ENCODE results near the gene ARHGAP40.

The ARHGAP40 gene

GRCh38 chr20:38642498-38642897 lies 40.9 kb downstream of the ARHGAP40 start:
- intact Hi-C loops (cut with DNase I), result no loop called here
- no peak for DNase-seq

DNA sequence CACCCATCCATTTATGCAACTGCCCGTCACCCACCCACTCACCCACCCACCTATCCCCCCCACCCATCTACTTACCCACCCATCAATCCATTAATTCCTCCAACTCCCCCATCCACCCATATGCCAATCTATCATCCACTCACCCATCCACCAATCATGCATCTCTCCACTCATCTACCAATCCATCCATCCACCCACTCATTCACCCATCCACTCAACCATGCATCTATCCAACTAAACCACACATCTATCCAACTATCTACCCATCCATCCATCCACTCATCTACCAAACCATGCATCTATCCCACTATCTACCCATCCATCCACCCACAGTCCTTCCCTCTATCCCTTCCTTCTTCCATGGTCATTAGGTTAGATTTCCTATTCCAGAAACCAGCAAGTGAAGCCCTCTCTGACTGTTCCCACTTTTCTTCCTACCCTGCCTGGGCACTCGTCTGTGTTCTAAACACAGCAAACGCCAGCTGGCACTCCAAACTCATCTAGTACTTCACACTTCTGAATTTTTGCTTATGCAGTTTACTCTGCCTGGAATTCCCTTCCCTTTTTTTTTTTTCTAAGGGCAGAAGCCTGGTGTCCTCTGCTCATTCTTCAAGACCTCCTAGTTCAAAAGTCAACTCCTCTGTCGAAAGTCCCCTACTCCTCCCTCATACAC lies 43.1 kb downstream of the ARHGAP40 start:
- no peak for DNase-seq
- intact Hi-C loops (cut with DNase I), result loop anchor here (5.0 kb wide), 3 partner anchors 88 to 248 kb away; partner anchors contain the start of gene ACTR5

- DNase-seq, result no peak
- intact Hi-C loops (cut with DNase I), result loop anchor here (5.0 kb wide), 3 partner anchors 87 to 247 kb away; partner anchors contain the start of gene ACTR5
Observed at GRCh38 chr20:38645351-38645750, 43.7 kb downstream of the ARHGAP40 start.

- intact Hi-C loops (cut with DNase I), result loop anchor here (5.0 kb wide), 3 partner anchors 86 to 246 kb away; partner anchors contain the start of gene ACTR5
- DNase-seq, result peak; percentile 40 to 93 (median 85)
Observed at GRCh38 chr20:38645980-38646858, 44.6 kb downstream of the ARHGAP40 start.

DNA sequence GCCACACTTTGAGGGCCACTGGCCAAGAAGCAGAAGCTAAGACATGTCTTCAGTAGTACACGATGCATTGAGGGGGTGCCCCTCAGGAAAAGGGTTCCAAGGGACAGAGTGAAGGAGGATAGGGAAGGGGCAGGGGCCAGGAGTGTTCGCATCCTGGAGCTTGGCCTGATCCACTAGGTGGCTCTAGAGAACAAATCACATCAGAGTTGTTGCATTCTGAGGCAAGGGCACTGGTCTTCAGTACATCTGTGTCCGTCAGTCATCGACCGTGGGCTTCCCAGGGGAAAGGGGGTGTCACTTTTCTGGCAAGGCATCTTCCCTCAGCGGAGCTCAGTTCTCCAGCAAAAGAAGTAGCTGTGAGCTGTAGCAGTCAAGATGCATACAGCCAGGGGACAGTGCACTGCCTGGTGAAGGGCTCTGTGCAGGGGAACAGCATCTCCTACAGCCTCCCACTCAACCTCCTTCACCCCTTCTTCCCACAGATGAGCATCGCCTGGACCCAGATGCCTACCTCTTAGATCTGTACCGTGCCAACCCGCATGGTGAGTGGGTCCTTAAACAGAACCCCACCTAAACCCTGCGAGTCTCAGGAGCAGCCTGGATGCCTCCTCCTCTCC lies 47.8 kb downstream of the ARHGAP40 start:
- intact Hi-C loops (cut with DNase I), result loop anchor here (5.0 kb wide), 3 partner anchors 83 to 243 kb away; partner anchors contain the start of gene ACTR5
- DNase-seq, result peak in 38 of 42 donors; percentile 13 to 79 (median 52)

GRCh38 chr20:38650010-38650409 lies 48.4 kb downstream of the ARHGAP40 start:
- intact Hi-C loops (cut with DNase I), result no loop called here
- DNase-seq, result no peak

- intact Hi-C loops (cut with DNase I), result no loop called here
- DNase-seq, result no peak
Observed at GRCh38 chr20:38651154-38651553, 49.5 kb downstream of the ARHGAP40 start.

- intact Hi-C loops (cut with DNase I), result no loop called here
- no peak for DNase-seq
Observed at GRCh38 chr20:38651562-38651961, 50.0 kb downstream of the ARHGAP40 start.

DNA sequence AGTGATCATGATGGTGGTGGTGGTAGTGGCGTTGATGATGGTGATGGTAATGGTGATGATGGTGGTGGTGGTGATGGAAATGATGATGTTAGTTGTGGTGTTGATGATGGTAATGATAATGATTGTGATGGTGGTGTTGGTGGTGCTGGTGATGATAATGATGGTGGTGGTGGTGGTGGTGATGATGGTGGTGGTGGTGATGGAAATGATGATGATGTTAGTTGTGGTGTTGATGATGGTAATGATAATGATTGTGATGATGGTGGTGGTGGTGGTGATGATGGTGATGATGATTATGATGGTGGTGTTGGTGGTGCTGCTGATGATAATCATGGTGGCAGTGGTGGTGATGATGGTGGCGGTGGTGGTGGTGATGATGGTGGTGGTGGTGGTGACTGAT lies 51.4 kb downstream of the ARHGAP40 start:
- intact Hi-C loops (cut with DNase I), result no loop called here
- DNase-seq, result no peak

- no peak for DNase-seq
- intact Hi-C loops (cut with DNase I), result no loop called here
Observed at GRCh38 chr20:38657390-38657789, 55.8 kb downstream of the ARHGAP40 start.

- peak in 37 of 42 donors; percentile 27 to 78 (median 51) for DNase-seq
- intact Hi-C loops (cut with DNase I), result no loop called here
Observed at GRCh38 chr20:38658879-38659596, 57.4 kb downstream of the ARHGAP40 start.

- intact Hi-C loops (cut with DNase I), result no loop called here
- DNase-seq, result peak in 22 of 42 donors; percentile 14 to 63 (median 34)
Observed at GRCh38 chr20:38659597-38659880, 57.9 kb downstream of the ARHGAP40 start.

DNA sequence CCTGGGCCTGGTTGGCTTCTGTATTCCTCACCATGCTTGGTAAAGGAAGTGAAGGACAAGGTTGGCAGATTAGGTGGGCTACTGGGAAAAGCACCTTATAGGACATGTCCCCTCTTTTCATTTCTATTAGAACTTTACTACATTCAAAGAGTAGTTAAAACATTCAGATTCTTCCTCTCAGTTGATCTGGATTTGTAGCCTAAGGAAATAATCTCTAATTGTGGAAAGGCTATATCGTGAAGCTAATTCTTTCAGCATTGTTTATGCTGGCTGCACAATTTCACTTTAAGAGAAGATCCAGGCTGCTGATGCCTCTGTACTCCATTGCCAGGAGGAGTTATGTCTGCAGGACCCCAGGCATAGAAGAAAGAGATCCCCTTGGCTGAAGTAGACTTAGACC lies 58.8 kb downstream of the ARHGAP40 start:
- DNase-seq, result no peak
- intact Hi-C loops (cut with DNase I), result no loop called here

DNA sequence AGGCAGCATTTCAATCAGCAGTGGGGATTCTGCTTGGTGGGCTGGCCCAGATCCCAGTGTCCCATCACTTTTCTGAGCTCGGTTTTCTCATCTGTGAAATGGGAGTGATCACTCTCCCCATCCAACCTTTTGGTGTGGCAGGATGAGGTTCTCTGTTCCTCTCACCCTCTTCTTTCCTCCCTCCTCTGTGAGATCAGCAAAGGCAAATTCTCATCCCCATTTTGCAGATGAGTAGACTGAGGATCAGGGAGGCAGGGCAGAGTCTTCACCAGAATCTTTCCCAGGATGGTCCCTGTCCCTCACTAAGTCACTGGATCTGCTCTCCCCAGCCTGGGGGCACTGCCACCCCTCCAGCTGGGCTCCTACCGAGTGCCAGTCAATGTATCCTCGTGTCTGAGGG lies 62.1 kb downstream of the ARHGAP40 start:
- DNase-seq, result no peak
- intact Hi-C loops (cut with DNase I), result no loop called here

DNA sequence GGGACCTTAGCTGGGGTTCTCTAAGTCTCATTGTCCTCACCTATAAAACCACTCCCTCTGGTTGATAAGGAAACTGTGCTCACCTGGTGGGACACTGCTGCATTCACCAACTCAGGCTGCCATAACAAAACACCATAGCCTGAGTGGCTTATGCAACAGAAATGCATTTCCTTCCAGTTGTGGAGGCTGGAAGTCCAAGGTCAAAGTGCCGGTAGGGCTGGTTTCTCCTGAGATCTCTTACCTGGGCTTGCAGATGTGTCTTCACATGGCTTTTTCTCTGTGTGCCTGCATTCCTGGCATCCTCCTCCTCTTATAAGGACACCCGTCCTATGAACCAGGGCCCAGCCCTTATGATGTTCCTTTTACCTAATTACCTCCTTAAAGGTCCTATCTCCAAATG lies 62.7 kb downstream of the ARHGAP40 start:
- intact Hi-C loops (cut with DNase I), result no loop called here
- DNase-seq, result no peak

- intact Hi-C loops (cut with DNase I), result no loop called here
- peak in 2 of 42 donors; percentile 24 to 28 for DNase-seq
Observed at GRCh38 chr20:38665094-38665493, 63.5 kb downstream of the ARHGAP40 start.

DNA sequence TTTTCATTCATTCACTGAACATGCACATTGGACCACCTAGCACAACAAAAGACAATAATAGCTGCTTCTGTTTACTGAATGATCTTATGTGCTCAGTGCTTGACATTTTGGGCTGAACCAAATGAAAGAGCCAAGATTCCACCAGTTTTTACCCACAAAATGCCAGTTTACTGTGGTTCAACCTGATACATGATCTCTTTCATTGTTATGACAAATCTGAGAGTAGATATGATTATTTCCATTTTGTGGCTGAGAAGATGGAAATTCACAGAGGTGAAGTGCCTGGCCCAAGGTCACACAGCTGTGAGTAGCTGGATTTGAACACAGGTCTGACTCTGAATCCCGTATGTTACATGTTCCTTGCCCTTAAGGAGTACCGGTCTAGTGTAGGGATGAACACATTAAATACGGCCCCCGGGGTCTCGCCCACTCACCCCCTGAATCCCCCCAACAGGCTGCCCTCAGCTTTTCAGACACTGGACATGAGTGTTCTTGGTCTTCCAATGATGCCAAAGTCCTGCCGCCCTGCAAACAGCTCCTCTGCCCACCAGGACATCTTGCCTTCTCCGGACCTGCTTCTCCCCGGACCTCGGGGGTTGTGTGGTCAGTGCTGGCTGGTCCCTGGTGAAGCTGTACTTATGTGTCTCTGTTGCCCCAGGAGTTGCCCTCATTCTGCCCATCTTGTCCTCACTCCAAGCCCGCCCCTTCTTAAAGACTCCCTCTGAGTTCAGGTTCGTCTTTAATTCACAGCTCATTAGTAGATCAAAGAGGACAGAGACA lies 64.1 kb downstream of the ARHGAP40 start:
- no peak for DNase-seq
- intact Hi-C loops (cut with DNase I), result no loop called here

- DNase-seq, result no peak
- intact Hi-C loops (cut with DNase I), result no loop called here
Observed at GRCh38 chr20:38667417-38667956, 65.9 kb downstream of the ARHGAP40 start.

Data from head of caudate nucleus (tissue), 42 donors.